HG02588 (cell line): ENCODE data around the gene TSPAN11.
A peak's percentile ranks its signal among the peaks of the same experiment; 100 is the strongest.
"Not testable (repeated sequence)": the region's sequence is repeated elsewhere in the genome, so short reads cannot be mapped to it uniquely, and the experiment has no call there.

Experiments
- ATAC-seq: cut with Tn5 transposase; IDR thresholded peaks from one replicate; pipeline ENCODE4 v1.9.1; 2021; ENCODE audit warnings: mild to moderate bottlenecking, moderate library complexity; ENCODE audit not compliant: unreplicated experiment

TSPAN11 gene, protein sequence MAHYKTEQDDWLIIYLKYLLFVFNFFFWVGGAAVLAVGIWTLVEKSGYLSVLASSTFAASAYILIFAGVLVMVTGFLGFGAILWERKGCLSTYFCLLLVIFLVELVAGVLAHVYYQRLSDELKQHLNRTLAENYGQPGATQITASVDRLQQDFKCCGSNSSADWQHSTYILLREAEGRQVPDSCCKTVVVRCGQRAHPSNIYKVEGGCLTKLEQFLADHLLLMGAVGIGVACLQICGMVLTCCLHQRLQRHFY

DNA sequence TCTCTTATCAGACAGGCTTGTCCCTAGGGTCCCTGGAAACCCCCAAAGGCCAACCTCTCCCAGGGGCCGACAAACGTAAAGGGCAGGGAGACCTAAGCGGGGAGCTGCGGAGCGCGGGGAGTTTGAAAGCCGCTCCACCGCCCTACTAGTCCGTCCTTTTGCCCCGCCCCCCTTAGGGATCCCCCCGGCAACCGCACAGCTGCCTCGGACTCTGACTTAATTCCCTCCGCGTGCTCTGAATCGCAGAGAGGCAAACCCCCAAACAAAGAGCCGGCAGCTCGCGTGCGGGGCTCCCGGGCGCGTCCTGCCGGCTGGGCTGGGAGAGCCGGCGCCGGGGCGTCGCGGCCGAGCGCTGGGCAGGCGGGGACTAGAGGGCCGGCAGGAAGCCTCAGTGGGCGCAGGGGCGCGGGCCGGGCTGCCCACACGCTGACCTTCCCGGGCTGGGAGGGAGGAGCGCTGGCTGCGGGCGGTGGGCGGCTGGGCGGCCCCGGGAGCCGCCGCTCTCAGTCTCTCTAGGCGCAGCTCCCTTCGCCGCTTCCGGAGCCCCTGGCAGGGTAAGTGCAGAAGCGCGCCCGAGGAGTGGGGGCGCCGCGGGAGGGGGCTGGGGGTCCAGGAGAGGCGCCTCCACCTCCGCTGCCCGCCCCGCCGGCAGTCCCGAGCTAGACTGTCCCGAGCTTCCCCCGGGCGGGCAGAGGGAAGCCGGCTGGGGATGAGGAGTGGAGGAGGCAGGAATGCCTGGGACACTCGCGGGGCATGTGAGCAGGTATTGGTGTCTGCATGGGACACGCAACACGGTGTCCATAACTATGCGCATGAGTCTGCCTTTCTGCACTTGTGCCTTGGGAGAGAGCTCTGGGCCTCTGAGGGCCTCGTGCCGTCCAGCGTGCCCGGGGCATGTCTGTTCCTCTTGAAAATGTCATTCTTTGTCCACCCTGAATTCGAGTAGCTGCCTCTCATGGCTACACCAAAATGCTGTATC, at the start of gene TSPAN11:
TSPAN11 (plus strand) TSS at position 506 of the 979 bp plus-strand sequence. CDS start 27,244 bp downstream, outside the sequence.
- ATAC-seq, result no peak

DNA sequence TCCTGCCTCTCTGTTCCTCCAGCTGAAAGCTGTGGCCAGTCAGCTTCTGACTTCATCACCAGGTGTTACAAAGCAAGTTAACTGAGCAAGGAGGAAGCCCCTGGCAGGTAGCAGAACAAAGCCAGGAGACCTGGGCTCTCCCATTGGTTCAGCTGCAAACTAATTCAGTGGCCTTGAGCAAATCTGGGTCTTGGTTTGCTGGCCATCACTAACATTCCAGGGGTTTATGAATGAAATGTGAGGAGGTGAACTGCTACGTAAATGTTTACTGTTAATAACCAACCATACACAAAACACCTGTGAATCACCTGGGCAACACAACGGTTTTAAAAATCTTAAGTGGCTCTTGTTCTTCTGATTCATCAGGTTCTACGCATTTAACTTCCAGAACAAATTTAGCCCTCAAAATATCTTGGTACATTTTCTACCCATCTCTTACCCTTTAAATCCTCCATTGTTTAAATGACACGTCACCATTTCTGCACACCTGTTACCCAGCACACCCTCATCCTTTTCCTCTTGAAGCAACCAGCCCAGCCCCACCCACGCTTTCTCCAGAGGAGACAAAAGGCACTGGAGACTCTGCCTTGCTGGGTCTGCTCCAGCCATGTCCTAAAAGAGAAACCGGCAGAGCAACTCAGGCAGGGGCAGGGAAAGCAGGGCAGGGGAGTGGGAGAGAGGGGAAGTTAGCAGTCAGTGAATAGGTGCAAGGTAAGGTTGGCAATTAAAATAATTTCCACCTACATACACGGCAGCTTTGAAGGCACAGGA, 49.3 kb upstream of the TSPAN11 start:
- no peak for ATAC-seq

DNA sequence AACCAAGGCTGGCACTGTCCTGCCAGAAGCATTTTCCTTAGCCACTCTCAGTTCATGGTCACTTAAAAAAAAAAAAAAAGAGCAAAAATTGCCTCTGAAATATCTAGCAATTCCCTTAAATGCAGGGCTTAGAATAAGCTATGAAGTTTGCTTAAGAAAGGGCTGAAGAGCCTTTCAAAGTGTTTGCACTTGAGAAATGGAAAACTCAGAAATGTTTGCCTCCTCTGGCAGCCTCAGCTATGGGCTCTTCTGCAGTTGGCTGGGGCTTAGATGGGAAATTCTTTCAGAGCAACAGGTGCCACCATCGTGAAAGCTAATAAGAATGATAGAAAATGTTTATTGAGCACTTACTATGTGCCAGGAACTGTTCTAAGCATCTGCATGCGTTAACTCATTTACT, 48.5 kb upstream of the TSPAN11 start:
- ATAC-seq, result no peak

DNA sequence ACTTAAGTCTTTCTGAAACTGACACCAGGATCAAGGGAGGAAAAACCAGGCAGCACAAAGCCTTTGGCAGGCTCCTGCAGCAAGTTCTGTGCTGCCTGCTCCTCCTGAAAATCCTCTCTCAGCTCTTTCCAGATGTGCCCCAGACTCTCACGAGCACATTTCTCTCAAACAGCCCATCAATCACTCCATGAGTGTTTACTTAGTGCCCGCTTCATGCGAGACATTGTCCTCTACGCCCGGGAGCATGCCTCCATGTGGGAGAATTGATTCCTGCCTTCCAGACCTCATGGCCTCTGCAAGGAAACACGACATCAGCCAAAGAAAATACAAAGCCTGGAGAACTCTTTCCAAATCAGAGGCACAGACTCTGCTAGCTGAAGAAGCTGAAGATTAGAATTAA, 46.5 kb upstream of the TSPAN11 start:
- ATAC-seq, result no peak

DNA sequence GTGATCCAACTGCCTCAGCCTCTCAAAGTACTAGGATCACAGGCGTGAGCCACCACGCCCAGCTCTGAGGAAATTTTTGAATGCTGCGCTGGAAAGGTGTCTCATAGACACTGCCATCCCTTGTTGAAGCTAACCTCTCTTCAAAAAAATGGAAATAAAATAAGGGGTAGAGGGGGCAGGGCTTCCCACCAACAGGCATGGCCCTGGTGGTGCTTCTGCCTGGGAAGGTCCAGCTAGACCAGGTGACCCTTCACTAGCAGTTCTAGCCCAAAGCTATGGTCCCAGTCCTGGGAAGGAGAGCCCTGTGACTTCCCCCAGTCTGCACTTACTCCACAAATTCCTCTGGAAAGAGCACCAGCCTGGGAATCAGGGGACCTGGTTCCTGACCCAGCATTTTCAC, 45.7 kb upstream of the TSPAN11 start:
- ATAC-seq, result no peak

DNA sequence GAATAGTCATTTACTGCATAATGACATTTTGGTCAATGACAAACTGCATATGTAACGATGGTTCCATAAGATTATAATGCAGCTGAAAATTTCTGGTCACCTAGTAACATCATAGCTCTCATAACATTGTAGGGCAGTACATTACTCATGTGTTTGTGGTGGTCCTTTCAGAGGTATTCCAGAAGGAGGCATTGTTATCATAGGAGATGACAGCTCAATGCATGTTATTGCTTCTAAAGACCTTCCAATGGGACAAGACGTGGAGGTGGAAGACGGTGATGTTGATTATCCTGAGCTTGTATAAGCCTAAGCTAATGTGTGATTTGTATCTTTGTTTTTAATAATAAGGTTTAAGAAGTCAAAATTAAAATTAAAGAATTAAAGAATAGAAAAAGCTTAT, 43.8 kb upstream of the TSPAN11 start:
- no peak for ATAC-seq

DNA sequence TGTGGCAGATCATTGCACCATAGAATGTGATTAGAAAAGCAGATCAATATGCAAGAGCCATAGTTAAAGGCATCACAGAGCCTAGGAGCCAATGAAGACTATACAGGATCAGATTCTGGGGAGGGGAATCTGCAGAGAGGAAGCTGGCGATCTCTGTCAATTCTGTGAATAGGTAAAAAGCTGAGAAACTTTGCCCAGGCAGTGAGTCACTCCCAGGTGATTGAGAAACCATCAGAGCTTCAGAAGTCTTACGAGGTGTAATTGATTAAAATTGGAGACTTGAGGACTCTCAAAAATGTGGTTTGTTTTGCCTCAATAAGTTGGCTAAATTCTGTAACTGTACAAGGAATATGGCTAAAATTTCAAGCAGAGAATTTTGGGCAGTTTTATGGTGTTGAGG, 41.7 kb upstream of the TSPAN11 start:
- no peak for ATAC-seq

DNA sequence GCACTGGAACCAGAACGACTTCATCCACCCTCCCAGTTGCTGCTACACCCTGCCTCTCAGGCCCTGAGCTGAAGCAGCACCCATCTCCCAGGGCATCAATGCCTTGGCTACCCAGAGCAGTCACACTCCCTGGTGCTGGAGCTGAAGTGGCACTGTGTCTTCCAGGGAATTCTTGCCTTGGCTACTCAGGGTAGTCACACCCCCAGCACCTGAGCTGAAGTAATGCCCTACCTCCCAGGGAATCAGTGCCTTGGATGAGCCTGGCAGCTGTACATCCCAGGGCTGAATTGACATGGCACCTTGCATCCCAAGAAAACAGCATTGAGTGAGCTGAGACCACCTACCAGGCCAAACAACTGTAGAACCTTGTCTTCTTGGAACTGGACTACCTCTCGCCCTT, 41.2 kb upstream of the TSPAN11 start:
- no peak for ATAC-seq

DNA sequence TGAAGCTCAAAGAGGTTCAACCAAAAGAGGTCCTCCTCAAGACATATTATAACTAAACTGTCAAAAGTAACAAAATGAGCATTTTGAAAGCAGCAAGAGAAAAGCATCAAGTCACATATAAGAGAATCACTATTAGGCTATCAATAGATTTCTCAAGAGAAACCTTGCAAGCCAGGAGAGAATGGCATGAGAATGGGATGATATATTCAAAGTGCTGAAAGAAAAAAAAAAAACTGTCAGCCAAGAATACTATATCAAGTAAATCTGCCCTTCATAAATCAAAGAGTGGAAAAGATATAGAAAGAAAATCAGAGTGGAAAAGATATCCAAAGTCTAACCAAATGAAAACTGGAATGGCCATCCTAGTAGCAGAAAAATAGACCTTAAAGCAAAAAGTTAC, 39.3 kb upstream of the TSPAN11 start:
- no peak for ATAC-seq

DNA sequence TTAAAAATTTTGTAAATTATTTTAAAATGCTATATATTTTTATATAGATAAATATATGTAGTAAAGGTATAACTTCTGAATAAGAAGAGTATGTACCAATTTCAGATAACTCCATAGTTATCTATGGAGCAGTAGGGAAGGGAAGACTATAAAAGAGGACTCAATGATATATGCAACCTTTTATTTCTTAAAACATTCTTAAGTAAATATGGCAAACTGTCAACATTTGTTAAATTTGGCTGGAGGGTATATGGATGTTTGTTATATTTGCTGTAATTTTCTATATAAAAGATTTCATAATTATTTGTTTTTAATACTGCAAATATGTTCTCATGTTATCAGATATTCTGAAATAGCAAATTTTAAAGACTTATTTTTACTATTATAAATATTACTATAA, 38.3 kb upstream of the TSPAN11 start:
- ATAC-seq, result no peak

DNA sequence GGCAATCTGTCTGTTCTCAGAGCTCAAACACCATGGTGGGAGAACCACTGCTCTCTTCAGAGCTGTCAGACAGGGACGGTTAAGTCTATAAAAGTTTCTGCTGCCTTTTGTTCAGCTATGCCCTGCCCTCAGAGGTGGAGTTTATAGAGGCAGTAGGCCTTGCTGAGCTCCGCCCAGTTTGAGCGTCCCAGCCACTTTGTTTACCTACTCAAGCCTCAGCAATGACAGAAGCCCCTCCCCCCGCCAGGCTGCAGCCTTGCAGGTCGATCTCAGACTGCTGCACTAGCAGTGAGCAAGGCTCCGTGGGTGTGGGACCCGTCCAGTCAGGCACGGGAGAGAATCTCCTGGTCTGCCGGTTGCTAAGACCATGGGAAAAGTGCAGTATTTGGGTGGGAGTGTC, 32.0 kb upstream of the TSPAN11 start:
- ATAC-seq, result not testable (repeated sequence)

DNA sequence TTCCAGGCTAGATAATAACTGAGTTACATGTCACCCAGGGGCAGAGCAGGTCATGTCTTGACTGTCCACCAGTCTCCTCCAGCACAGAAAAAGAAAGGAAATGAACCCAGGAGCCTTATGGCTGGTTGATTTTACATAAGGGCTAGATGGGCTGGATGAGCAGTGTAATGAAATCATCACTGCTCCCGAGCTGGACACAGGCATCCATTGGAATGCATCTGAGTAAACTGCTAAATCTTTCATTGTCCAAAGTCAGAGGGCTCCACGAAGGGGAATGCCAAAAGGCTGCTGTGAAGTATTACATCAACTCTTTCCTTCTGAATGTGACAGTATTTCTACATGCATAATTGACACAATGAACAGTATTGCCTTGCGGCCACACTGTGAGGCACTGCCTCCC, 30.1 kb upstream of the TSPAN11 start:
- no peak for ATAC-seq

DNA sequence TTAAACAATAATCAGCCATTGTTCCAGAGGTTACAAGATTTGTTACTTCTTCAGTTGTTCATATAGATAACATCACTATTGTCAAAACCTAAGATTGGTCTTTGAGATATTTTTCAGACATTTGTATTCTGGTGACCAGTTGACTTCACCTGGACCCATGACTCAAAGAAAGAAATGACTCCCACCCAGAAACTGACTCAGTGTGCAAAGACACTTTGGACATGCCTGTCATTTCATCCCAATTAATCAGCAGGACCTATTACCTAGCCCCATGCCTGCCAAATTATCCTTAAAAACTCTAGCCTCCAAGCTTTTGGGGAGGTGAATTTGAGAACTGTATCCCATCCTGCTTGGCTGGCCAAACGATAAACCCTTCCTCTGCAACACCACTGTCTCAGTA, 27.7 kb upstream of the TSPAN11 start:
- ATAC-seq, result no peak

DNA sequence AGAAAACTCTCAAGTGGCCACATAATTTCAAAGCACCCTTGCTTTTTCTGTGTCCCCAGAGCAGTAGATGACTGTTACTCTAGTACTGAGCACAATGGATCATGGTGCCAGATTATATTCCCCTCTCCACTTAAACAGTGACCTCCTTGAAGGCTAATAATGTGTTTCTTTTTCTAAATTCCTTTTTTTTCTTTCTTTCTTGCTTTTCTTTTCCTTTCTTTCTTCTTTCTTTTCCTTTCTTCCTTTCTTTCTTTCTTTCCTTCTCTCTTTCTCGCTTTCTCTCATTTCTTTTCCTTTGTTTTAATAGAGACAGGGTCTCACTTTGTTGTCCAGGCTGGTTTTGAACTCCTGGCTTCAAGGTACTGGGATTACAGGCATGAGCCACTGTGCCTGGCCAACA, 26.2 kb upstream of the TSPAN11 start:
- ATAC-seq, result no peak

DNA sequence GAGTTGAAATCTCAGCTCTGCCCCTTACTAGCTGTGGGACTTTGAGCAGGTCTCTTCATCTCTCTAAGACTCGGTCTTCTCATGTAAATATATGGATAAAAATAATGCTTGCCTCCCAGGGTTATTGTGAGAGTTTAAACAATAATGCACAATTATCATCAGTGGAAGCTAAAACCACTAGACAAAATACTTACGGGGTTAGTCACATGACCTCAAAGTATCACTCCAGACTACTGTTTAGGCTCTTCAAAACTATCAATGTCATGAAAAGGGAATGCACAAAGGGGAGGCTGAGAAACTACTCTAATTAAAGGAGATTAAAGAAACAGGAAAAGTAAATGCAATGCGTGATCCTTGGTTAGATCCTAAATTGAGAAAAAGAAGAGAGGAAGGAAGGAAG, 24.5 kb upstream of the TSPAN11 start:
- ATAC-seq, result no peak

DNA sequence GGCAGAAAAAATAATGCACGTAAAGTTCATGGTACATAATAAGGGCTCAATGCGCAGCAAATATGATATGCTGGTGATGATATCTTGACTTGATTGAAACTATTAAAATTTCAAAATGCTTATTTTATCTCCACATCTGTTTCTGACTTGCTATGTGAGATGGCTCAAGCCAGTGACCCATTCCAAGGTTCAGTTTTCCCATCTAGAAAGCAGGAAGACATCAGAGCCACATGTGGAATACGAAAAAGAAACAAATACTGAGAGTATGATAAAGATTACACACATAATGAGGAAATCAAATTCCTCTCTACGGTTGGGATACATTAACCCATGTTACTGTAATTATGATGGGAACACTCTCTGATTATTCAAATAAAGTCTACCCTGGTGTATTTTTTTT, 24.0 kb upstream of the TSPAN11 start:
- ATAC-seq, result no peak

DNA sequence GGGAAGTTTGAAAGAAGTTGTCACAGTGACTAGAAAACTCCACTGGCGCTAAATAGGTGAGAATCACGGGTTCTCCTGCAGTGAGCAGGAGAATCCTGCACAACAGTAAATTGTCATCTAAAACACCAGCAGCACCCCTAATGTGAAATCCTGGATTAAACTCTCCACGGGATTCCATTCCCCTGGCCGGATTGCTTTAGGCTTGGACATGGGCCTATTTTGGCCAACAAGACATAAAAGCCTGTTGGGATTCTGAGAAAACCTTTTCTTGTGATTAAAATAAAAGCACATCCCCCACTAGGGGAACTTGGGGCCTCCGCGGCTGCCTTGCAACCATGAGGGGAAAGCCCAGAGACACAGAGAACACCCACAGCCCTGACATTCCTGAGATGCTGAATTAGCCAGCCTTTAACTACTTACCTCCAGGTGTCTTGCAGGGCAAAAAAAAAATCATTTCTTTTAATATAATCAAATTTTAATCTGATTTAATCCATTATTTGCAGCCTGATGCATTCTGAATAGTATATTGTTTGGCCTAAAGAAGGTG, 21.0 kb upstream of the TSPAN11 start:
- peak; percentile 66 for ATAC-seq

DNA sequence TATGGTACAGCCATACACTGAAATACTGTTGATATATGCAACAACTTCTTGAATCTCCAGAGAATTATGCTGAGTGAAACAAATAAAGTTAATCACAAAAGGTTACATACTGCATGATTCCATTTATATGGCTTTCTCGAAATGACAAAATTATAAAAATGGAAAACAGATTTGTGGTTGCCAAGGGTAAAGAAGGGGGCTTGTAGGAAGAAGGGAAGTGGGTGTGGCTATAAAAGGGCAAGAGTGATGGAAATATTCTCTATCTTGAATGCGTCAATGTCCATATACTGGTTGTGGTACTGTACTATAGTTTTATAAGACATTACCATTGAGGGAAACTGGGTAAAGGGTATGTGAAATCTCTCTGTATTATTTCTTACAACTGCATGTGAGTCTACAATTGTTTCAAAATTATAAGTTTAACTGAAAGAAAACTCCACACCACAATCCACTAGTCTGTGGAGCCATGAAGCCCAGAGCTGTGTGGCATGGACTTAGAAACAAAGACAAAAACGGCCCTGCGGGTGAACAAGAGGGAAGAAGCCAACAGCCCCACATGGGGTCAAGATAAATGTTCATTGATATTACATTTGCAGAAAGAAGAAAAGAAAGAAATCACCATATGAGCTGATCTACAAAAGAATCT, 18.3 kb upstream of the TSPAN11 start:
- ATAC-seq, result no peak

DNA sequence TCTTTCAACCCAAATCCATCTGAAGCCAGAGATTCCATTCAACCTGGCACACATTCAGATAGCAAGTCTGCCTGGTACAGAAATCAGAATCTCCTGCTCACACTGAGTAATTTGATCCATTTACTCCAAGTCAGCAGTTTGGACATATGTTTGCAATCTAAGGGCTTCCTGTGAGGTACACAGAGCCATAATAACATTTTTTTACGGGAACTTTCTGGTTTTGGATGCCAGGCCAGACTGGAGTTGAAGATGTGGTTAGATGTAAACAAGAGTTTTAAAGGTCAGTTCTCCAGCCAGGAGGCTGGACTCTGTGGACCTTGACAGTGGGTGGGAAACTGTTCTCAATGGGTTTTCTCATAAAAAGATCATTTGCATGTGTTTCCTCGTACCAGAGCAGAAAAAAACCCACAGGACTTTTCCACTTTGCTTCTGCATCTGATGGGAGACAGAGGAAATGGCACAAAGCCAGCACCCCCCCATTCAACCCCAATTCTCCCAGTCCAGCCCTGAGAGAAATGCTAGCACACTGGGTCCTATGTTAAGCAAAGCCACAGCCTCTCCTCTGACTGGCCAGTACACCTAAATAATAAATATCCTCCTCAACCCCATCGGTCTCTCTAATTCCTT, 17.7 kb upstream of the TSPAN11 start:
- no peak for ATAC-seq

DNA sequence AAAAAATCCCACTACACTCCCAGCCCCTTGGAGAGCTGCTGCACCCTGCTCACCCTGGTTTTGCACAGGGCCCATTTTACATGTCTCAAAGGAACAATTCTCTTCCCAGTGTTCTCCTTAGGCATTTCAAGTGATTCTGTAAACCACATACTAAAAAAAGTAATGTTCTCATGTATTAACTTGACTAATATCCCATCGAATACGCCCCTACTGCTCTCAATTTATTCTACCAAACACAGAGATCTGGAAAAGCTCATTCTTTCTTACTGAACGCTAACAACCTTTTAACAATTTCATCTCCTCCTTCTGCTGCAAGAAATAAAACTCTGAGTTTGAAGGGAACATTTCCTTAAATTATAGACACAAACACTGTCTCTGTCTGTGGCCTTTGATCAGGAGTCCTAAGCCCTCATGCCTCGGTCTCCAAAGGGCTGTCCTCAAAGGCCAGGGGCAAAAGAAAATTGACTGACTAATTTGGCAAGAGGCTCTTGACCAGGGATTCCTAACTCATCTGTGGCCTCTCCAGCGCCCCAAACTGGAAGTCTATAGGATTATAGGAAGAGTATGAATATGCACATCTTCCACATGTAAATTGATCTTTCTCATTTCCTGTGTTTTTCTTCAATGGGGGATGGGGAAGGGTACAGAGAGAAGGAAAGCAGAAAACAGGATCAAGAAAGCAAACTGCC, 17.1 kb upstream of the TSPAN11 start:
- no peak for ATAC-seq
